SKM-1 treated with dmso at 0.1 percent for 144 hours (cell line): Measurements from ENCODE around the gene ZNF644.
"Not testable (repeated sequence)": the region's sequence is repeated elsewhere in the genome, so short reads cannot be mapped to it uniquely, and the experiment has no call there.

Experiments
- DNase-seq: peaks from one replicate; lab custom pipeline; 2025; ENCODE audit not compliant: unreplicated experiment; lab: John Stamatoyannopoulos, UW

The ZNF644 gene

GRCh38 chr1:91021686-91022517, at the start of gene ZNF644:
Gene ZNF644, minus strand, starts transcription at chr1:91022035. Its CDS starts 39,682 bp downstream, at chr1:90982353.
- DNase-seq: peak; percentile 88

GRCh38 chr1:91070298-91070697, 48.5 kb upstream of the ZNF644 start:
- DNase-seq: no peak

GRCh38 chr1:91066538-91066937, 44.7 kb upstream of the ZNF644 start:
- DNase-seq: no peak

GRCh38 chr1:91065337-91065736, 43.5 kb upstream of the ZNF644 start:
- no peak for DNase-seq

GRCh38 chr1:91063403-91063802, 41.6 kb upstream of the ZNF644 start:
- DNase-seq: not testable (repeated sequence)

GRCh38 chr1:91059157-91059556, 37.3 kb upstream of the ZNF644 start:
- DNase-seq: no peak

- DNase-seq: peak; percentile 45
Observed at GRCh38 chr1:91057784-91058183, 35.9 kb upstream of the ZNF644 start.

- DNase-seq: peak; percentile 16
Observed at GRCh38 chr1:91054780-91055481, 33.1 kb upstream of the ZNF644 start.

- no peak for DNase-seq
Observed at GRCh38 chr1:91053630-91054029, 31.8 kb upstream of the ZNF644 start.

GRCh38 chr1:91049551-91049950, 27.7 kb upstream of the ZNF644 start:
- DNase-seq: not testable (repeated sequence)

- DNase-seq: no peak
Observed at GRCh38 chr1:91046766-91047165, 24.9 kb upstream of the ZNF644 start.

GRCh38 chr1:91045284-91045683, 23.4 kb upstream of the ZNF644 start:
- DNase-seq: no peak

GRCh38 chr1:91044776-91045175, 22.9 kb upstream of the ZNF644 start:
- not testable (repeated sequence) for DNase-seq

GRCh38 chr1:91042372-91042771, 20.5 kb upstream of the ZNF644 start:
- not testable (repeated sequence) for DNase-seq

- DNase-seq: no peak
Observed at GRCh38 chr1:91038582-91038981, 16.7 kb upstream of the ZNF644 start.

GRCh38 chr1:91036894-91037829, 15.3 kb upstream of the ZNF644 start:
- DNase-seq: no peak

- DNase-seq: no peak
Observed at GRCh38 chr1:91032349-91032748, 10.5 kb upstream of the ZNF644 start.

- no peak for DNase-seq
Observed at GRCh38 chr1:91031081-91031480, 9.2 kb upstream of the ZNF644 start.

GRCh38 chr1:91026777-91027176, 4.9 kb upstream of the ZNF644 start:
- DNase-seq: no peak

GRCh38 chr1:91026320-91026719, 4.5 kb upstream of the ZNF644 start:
- no peak for DNase-seq

GRCh38 chr1:91024481-91025119, 2.8 kb upstream of the ZNF644 start:
- no peak for DNase-seq
